Body of pancreas (tissue), 4 donors: ENCODE results near the gene PGLYRP2. TPM values are rescaled to one million over a fixed set of nuclear protein-coding genes. Genes with fewer than 3 reads are reported as not detected.
"Not testable (repeated sequence)": the region's sequence is repeated elsewhere in the genome, so short reads cannot be mapped to it uniquely, and the experiment has no call there.

Experiments used
- ATAC-seq: fragments of 150-250 bp; one replicate; pipeline ENCODE4 v1.9.1; 2016
- DNase-seq, 4 donors: peaks; one replicate each; pipeline ENCODE4 v3.0.0-alpha.2; 2019
- H3K27ac ChIP-seq, 4 donors: fragments of 200-600 bp; sonication (generic); 1 replicate in 3 of 4; 2 replicates in 1 of 4; pipeline versions ENCODE4 v1.5.1 to v1.6.1; 2016 to 2019; ENCODE audit warnings: mild to moderate bottlenecking in 1 of 4, mixed read lengths in 1 of 4, moderate library complexity in 1 of 4
- H3K27me3 ChIP-seq, 2 donors: fragments of 200-600 bp; sonication (generic); one replicate each; pipeline ENCODE4 v1.6.0; 2016; ENCODE audit warnings: mild to moderate bottlenecking in 1 of 2
- H3K36me3 ChIP-seq, 2 donors: fragments of 200-600 bp; sonication (generic); replicated peaks in 1 of 2; 2 replicates each; pipeline ENCODE4 v1.5.1; 2016; ENCODE audit warnings: low read depth in 2 of 2; ENCODE audit not compliant: insufficient read depth in 1 of 2
- H3K4me1 ChIP-seq: fragments of 200-600 bp; sonication (generic); one replicate; pipeline ENCODE4 v1.6.0; 2016
- H3K4me3 ChIP-seq, 2 donors: fragments of 200-600 bp; sonication (generic); 1 replicate in 1 of 2; 2 replicates in 1 of 2; pipeline ENCODE4 v1.5.1; 2016 to 2019
- H3K9me3 ChIP-seq, 3 donors: fragments of 200-600 bp; sonication (generic); 1 replicate in 2 of 3; 2 replicates in 1 of 3; pipeline ENCODE4 v1.5.1; 2016
- POLR2A ChIP-seq, 3 donors: fragments of 450-650 bp; IDR thresholded peaks; one replicate each; pipeline ENCODE4 v1.6.1; 2016; ENCODE audit warnings: antibody characterized with exemption in 3 of 3, mild to moderate bottlenecking in 2 of 3
- WGBS, 2 donors: methylation state at CpG; one replicate each; pipeline ENCODE4 v1.1.5; 2017; 5-methylcytosine and 5-hydroxymethylcytosine counted together
- intact Hi-C: fragments of 100-400 bp; cut with DNase I; formaldehyde crosslinking; loops from one replicate; pipeline ENCODE4 v1.15.1; 2023
- total RNA-seq, 2 donors: library from RNA; depleted of rRNA; stranded (reverse); fragments of >200 nt; gene quantifications; one replicate each; pipeline ENCODE4 v1.1.0, GENCODE V29; 2016
- TF ChIP-seq, protein P1 (sequence below), 7 experiments: fragments of 450-650 bp in 4 of 7; fragments of 200-600 bp in 3 of 7; sonication (generic) in 3 of 7; IDR thresholded peaks; one replicate each; pipeline ENCODE4 v1.5.1; 2016 to 2019; ENCODE audit warnings: antibody characterized with exemption in 7 of 7

Gene PGLYRP2
- total RNA-seq, 2 donors from 2014 or later = not detected

DNA sequence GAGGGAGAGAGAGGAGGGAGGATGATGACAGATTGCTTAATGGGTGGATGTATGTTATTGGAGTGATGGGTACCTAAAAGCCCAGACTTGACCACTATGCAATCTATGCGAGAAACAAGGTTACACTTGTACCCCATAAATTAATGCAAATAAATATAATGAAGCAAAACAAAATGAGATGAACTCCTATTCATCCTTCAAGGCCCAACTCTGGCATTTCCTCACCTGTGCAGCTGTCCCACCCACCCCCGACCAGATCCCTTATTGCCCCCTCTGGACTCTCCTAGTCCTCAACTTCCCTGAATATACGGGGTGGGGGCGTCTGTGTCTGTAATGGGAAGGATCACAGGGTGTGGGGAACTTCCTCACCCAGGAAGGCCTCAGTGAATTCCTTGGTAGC, 4.1 kb downstream of the PGLYRP2 start:
- H3K27me3 ChIP-seq = peaks cover 0 to 5% of the 10 kb centered on the region in 2 donors
- intact Hi-C loops = no loop called here
- ATAC-seq (no peak), DNase-seq (no peak)
- H3K36me3 ChIP-seq = no peaks in the 10 kb centered on the region
- no peaks in the 10 kb centered on the region for H3K9me3 ChIP-seq
- H3K4me3 ChIP-seq = no peak overlapping the region
- H3K4me1 ChIP-seq = peaks cover 4% of the 10 kb centered on the region
- no peak overlapping the region for H3K27ac ChIP-seq
- no peak for TF ChIP-seq POLR2A (IDR thresholded peaks at IDR 0.05)
- TF ChIP-seq, protein P1, sequence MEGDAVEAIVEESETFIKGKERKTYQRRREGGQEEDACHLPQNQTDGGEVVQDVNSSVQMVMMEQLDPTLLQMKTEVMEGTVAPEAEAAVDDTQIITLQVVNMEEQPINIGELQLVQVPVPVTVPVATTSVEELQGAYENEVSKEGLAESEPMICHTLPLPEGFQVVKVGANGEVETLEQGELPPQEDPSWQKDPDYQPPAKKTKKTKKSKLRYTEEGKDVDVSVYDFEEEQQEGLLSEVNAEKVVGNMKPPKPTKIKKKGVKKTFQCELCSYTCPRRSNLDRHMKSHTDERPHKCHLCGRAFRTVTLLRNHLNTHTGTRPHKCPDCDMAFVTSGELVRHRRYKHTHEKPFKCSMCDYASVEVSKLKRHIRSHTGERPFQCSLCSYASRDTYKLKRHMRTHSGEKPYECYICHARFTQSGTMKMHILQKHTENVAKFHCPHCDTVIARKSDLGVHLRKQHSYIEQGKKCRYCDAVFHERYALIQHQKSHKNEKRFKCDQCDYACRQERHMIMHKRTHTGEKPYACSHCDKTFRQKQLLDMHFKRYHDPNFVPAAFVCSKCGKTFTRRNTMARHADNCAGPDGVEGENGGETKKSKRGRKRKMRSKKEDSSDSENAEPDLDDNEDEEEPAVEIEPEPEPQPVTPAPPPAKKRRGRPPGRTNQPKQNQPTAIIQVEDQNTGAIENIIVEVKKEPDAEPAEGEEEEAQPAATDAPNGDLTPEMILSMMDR (IDR thresholded peaks at IDR 0.05) = no peak
- 54 to 62% methylated on average over 4 of the region's 4 CpGs for WGBS, 2 donors

DNA sequence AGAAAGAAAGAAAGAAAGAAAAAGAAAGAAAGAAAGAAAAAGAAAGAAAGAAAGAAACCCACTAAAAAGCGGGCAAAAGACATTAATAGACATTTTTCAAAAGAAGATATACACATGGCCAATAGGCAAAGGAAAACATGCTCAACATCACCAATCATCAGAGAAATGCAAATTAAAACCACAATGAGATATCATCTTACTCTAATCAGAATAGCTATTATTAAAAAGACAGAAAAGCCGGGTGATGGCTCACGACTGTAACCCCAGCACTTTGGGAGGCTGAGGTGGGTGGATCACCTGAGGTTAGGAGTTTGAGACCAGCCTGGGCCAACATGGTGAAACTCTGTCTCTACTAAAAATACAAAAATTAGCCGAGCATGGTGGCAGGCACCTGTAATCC, 5.5 kb downstream of the PGLYRP2 start:
- H3K9me3 ChIP-seq, H3K4me3 ChIP-seq, H3K36me3 ChIP-seq, ATAC-seq, DNase-seq, H3K27ac ChIP-seq, H3K4me1 ChIP-seq, intact Hi-C loops: not testable (repeated sequence)
- WGBS, 2 donors = 71 to 72% methylated on average over 4 of the region's 4 CpGs
- H3K27me3 ChIP-seq = peaks cover 0 to 16% of the 10 kb centered on the region in 2 donors

GRCh38 chr19:15471639-15472101, 7.6 kb downstream of the PGLYRP2 start:
- Histone ChIP-seq H3K27ac (no peak overlapping the region), H3K9me3 (no peaks in the 10 kb centered on the region), H3K27me3 (peaks cover 0 to 19% of the 10 kb centered on the region in 2 donors), H3K4me3 (no peak overlapping the region), H3K4me1 (peaks cover 8% of the 10 kb centered on the region), H3K36me3 (no peaks in the 10 kb centered on the region)
- ATAC-seq = no peak
- WGBS, 2 donors = 47 to 61% methylated on average over 17 to 31 of the region's 31 CpGs
- DNase-seq = no peak
- intact Hi-C loops = no loop called here
- TF ChIP-seq POLR2A (IDR thresholded peaks at IDR 0.05) = no peak
- TF ChIP-seq, protein P1 (IDR thresholded peaks at IDR 0.05) = no peak

GRCh38 chr19:15469513-15470297, 9.6 kb downstream of the PGLYRP2 start:
- DNase-seq (no peak), ATAC-seq (no peak)
- H3K9me3 ChIP-seq = no peaks in the 10 kb centered on the region
- H3K4me3 ChIP-seq = no peak overlapping the region
- peaks cover 0 to 19% of the 10 kb centered on the region in 2 donors for H3K27me3 ChIP-seq
- TF ChIP-seq, protein P1 (IDR thresholded peaks at IDR 0.05) = no peak
- no peak for TF ChIP-seq POLR2A (IDR thresholded peaks at IDR 0.05)
- H3K4me1 ChIP-seq = peaks cover 8% of the 10 kb centered on the region
- H3K27ac ChIP-seq = no peak overlapping the region
- intact Hi-C loops = no loop called here
- WGBS, 2 donors = 1 to 6% methylated on average over 10 to 60 of the region's 65 CpGs
- no peaks in the 10 kb centered on the region for H3K36me3 ChIP-seq

DNA sequence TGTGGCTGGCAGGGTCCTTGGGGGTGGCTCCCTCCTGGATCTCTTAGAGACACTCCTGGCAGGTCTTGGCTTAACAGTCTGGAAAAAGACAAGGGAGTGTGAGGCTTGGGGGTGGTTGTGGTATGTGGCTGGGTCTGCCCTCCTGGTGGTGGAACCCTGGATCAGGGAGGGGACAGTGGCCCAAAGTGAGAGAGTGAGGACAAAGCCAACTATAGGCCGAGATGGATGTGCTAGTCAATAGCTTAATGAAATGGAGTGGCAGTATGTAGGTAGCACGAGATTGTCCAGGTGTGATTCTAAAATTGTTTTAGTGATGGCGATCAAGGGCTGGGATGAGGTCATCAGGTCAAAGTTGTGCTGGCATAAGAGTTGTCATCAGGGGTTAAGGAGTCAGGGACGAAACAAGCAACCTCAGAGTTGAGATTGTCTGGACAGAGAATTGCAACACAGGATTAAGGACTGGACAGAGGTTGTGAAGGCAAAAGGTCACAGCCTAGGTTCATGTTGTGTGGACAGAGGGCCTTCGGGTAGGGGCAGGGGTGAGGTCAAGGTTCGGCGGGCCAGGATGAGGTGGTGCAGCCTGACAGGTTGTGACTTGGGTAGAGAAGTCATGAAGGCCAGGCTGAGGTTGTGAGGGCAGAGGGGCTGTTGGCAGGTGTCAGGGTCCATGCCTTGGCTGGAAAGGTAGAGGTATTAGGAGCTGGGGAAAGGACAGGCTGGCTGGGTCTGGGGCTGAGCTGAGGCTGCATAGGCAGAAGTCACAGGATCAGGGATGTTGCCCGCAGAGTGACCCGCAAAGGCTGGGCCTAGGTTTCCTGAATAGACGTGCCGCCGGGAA, 10.4 kb downstream of the PGLYRP2 start:
- Histone ChIP-seq H3K9me3 (no peaks in the 10 kb centered on the region), H3K36me3 (no peaks in the 10 kb centered on the region), H3K4me3 (no peak overlapping the region), H3K27me3 (peaks cover 0 to 24% of the 10 kb centered on the region in 2 donors), H3K4me1 (peaks cover 8% of the 10 kb centered on the region), H3K27ac (no peak overlapping the region)
- TF ChIP-seq, protein P1 (IDR thresholded peaks at IDR 0.05) = no peak
- TF ChIP-seq POLR2A (IDR thresholded peaks at IDR 0.05) = no peak
- ATAC-seq (no peak), DNase-seq (no peak)
- intact Hi-C loops = no loop called here
- 45 to 55% methylated on average over 12 of the region's 12 CpGs for WGBS, 2 donors
